Right lobe of liver (tissue), 6 donors: ENCODE measurements around the gene TENM4. TPM values are rescaled to one million over a fixed set of nuclear protein-coding genes. Genes with fewer than 3 reads are reported as not detected.

ENCODE experiments used
- ATAC-seq, 4 donors: fragments of 200-7000 bp; cut with Tn5 transposase; one replicate each; pipeline ENCODE4 v1.9.1; 2020; ENCODE audit warnings: mild to moderate bottlenecking in 4 of 4, moderate library complexity in 4 of 4
- DNase-seq, 3 donors: peaks; one replicate each; pipeline ENCODE4 v3.0.0-alpha.2; 2020
- H3K27ac ChIP-seq, 3 donors: fragments of 200-600 bp; one replicate each; pipeline ENCODE4 v1.8.0; 2022
- H3K27me3 ChIP-seq, 2 donors: fragments of 200-600 bp; one replicate each; pipeline ENCODE4 v1.8.0; 2022
- H3K36me3 ChIP-seq, 4 donors: fragments of 200-600 bp; sonication (generic) in 1 of 4; one replicate each; pipeline versions ENCODE4 v1.5.1 to v1.8.0; 2017 to 2022; ENCODE audit warnings: control low read depth in 1 of 4
- H3K4me1 ChIP-seq, 4 donors: fragments of 200-600 bp; sonication (generic) in 1 of 4; one replicate each; pipeline versions ENCODE4 v1.5.1 to v1.8.0; 2017 to 2022; ENCODE audit warnings: control low read depth in 1 of 4
- H3K4me3 ChIP-seq, 3 donors: fragments of 200-600 bp; one replicate each; pipeline ENCODE4 v1.8.0; 2022
- H3K9me3 ChIP-seq, 4 donors: fragments of 200-600 bp; sonication (generic) in 1 of 4; one replicate each; pipeline versions ENCODE4 v1.5.1 to v1.8.0; 2017 to 2022; ENCODE audit warnings: control low read depth in 1 of 4
- POLR2A ChIP-seq: fragments of 450-650 bp; IDR thresholded peaks from one replicate; pipeline ENCODE4 v1.6.1; 2017; ENCODE audit warnings: antibody characterized with exemption, mild to moderate bottlenecking
- WGBS: methylation state at CpG from one replicate; pipeline ENCODE4 v1.1.6; 2018; ENCODE audit warnings: low coverage, low lambda C conversion rate; ENCODE audit not compliant: insufficient coverage; ENCODE audit errors: missing lambda C conversion rate; 5-methylcytosine and 5-hydroxymethylcytosine counted together
- intact Hi-C, 2 donors: fragments of 100-400 bp; cut with DNase I; formaldehyde crosslinking; loops; one replicate each; pipeline versions ENCODE4 v1.11.2 to v1.14.1; 2022
- total RNA-seq, 6 experiments: library from RNA; depleted of rRNA in 2 of 6; stranded (reverse); fragments of >200 nt in 2 of 6; fragmentation: NEBNext Ultra II Directional in 3 of 6; extraction: Animal tissue kit (Norgen Biotek cat#: 25700) in 3 of 6; gene quantifications; one replicate each; pipeline versions ENCODE4 v1.1.0 to v1.2.4, GENCODE V29; 2016 to 2023
- TF ChIP-seq, protein P1 (sequence below), 4 donors: fragments of 200-600 bp in 3 of 4; fragments of 450-650 bp in 1 of 4; IDR thresholded peaks; one replicate each; pipeline versions ENCODE4 v1.5.1 to v1.8.0; 2016 to 2022; ENCODE audit warnings: antibody characterized with exemption in 4 of 4, mild to moderate bottlenecking in 2 of 4
- donor health status: DM: no; HTN: yes; CAD: no.
- donor health status: DM: no; HTN: no; CAD: no.
- donor health status: DM: no; HTN: no; CAD: no.
- donor health status: DM: no; HTN: yes; CAD: no.
- donor health status: DM: no; HTN: yes; CAD: no.

TENM4 gene
- total RNA-seq, 6 experiments from 2014 or later: 0.04 to 0.58 (median 0.14) TPM; not detected in 2

- Histone ChIP-seq H3K9me3 (no peaks in the 10 kb centered on the region), H3K4me1 (no peaks in the 10 kb centered on the region), H3K36me3 (no peaks in the 10 kb centered on the region), H3K27ac (no peak overlapping the region), H3K27me3 (no peaks in the 10 kb centered on the region), H3K4me3 (no peak overlapping the region)
- 14% methylated on average over 1 of the region's 1 CpG for WGBS
- intact Hi-C loops: no loop called here
- DNase-seq (no peak), ATAC-seq (no peak)
- TF ChIP-seq, protein P1, sequence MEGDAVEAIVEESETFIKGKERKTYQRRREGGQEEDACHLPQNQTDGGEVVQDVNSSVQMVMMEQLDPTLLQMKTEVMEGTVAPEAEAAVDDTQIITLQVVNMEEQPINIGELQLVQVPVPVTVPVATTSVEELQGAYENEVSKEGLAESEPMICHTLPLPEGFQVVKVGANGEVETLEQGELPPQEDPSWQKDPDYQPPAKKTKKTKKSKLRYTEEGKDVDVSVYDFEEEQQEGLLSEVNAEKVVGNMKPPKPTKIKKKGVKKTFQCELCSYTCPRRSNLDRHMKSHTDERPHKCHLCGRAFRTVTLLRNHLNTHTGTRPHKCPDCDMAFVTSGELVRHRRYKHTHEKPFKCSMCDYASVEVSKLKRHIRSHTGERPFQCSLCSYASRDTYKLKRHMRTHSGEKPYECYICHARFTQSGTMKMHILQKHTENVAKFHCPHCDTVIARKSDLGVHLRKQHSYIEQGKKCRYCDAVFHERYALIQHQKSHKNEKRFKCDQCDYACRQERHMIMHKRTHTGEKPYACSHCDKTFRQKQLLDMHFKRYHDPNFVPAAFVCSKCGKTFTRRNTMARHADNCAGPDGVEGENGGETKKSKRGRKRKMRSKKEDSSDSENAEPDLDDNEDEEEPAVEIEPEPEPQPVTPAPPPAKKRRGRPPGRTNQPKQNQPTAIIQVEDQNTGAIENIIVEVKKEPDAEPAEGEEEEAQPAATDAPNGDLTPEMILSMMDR (IDR thresholded peaks at IDR 0.05): no peak
- no peak for TF ChIP-seq POLR2A
Measured at GRCh38 chr11:78973876-78974275, 467.0 kb downstream of the TENM4 start.

DNA sequence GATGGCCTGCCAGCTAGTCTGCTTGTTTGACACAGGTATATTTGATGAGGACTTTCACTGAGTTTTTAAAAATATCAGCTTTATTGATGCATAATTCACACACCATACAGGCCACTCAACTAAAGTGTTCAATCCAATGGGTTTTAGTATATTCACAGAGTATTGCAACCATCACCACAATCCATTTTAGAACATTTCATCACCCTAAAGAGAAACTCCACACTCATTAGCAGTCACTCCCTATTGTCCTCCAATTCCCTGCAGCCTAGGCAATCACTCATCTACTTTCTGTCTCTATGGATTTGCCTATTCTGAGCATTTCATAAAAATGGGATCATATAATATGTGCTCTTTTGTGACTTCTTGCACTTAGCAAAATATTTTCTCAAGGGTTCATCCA is 468.2 kb downstream of the TENM4 start:
- no peak for TF ChIP-seq POLR2A
- TF ChIP-seq, protein P1 (IDR thresholded peaks at IDR 0.05): no peak
- Histone ChIP-seq H3K9me3 (no peaks in the 10 kb centered on the region), H3K27ac (no peak overlapping the region), H3K4me1 (no peaks in the 10 kb centered on the region), H3K36me3 (no peaks in the 10 kb centered on the region), H3K27me3 (no peaks in the 10 kb centered on the region), H3K4me3 (no peak overlapping the region)
- ATAC-seq (no peak), DNase-seq (no peak)
- intact Hi-C loops: no loop called here

DNA sequence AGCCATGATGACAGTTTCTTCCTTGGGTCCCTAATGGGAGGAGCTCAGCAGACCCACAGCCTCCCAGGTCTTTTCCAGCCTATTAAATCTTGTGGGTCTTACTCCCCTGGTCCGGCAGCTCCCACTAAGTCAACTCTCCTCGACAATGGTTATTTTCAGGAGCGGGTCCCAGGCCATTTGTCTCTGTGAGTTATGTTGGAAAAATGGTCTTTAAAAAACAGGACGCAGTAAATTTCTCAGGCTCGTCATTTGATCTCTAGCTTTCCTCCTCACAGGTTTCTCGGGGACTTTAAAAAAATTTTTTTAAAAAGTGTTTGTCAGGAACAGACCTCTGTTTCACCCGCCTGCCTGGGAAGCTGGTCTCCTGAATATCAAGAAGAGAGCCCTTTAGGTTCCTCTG is 468.7 kb downstream of the TENM4 start:
- WGBS: 84% methylated on average over 7 of the region's 7 CpGs
- Histone ChIP-seq H3K9me3 (no peaks in the 10 kb centered on the region), H3K4me3 (no peak overlapping the region), H3K36me3 (no peaks in the 10 kb centered on the region), H3K4me1 (no peaks in the 10 kb centered on the region), H3K27me3 (no peaks in the 10 kb centered on the region), H3K27ac (no peak overlapping the region)
- intact Hi-C loops: no loop called here
- TF ChIP-seq POLR2A: no peak
- TF ChIP-seq, protein P1 (IDR thresholded peaks at IDR 0.05): no peak
- ATAC-seq: no peak
- no peak for DNase-seq

DNA sequence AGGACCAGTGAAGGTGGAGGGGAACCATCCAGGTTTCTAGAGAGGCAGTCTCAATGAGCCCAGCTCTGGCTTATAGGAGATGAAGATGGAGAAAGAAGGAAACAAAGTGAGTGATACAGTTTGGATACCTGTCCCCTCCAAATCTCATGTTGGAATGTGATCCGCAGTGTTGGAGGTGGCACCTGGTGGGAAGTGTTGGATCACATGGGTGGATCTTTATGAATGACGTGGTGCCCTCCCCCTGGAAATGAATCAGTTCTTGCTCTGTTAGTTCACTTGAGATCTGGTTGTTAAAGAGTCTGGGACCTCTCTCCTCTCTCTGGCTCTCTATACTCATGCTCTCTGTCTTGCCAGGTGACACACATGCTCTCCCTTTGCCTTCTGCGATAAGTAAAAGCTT is 473.0 kb downstream of the TENM4 start:
- no peak overlapping the region for H3K27ac ChIP-seq
- H3K9me3 ChIP-seq: no peaks in the 10 kb centered on the region
- ATAC-seq: no peak
- no peak overlapping the region for H3K4me3 ChIP-seq
- intact Hi-C loops: loop anchor here in 1 of 2 donors (10.0 kb wide), 1 partner anchor 323 kb away; no protein-coding TSS in a partner anchor
- TF ChIP-seq POLR2A: no peak
- H3K4me1 ChIP-seq: no peaks in the 10 kb centered on the region
- WGBS: 75% methylated on average over 2 of the region's 3 CpGs
- H3K27me3 ChIP-seq: no peaks in the 10 kb centered on the region
- H3K36me3 ChIP-seq: no peaks in the 10 kb centered on the region
- no peak for DNase-seq

- no peak for TF ChIP-seq POLR2A
- TF ChIP-seq, protein P1 (IDR thresholded peaks at IDR 0.05): no peak
- no peaks in the 10 kb centered on the region for H3K9me3 ChIP-seq
- 74% methylated on average over 7 of the region's 8 CpGs for WGBS
- no peak overlapping the region for H3K4me3 ChIP-seq
- no peaks in the 10 kb centered on the region for H3K27me3 ChIP-seq
- no peak overlapping the region for H3K27ac ChIP-seq
- DNase-seq (no peak), ATAC-seq (no peak)
- intact Hi-C loops: loop anchor here in 1 of 2 donors (10.0 kb wide), 1 partner anchor 321 kb away; no protein-coding TSS in a partner anchor
- H3K4me1 ChIP-seq: no peaks in the 10 kb centered on the region
- no peaks in the 10 kb centered on the region for H3K36me3 ChIP-seq
Measured at GRCh38 chr11:78965432-78965831, 475.4 kb downstream of the TENM4 start.
